Stromal cell of bone marrow (primary cell): Measurements from ENCODE around the gene CDC73.
"Not testable (repeated sequence)": the region's sequence is repeated elsewhere in the genome, so short reads cannot be mapped to it uniquely, and the experiment has no call there.

Source experiments
- DNase-seq: peaks from one replicate; pipeline ENCODE4 v3.0.0-alpha.2; 2012; ENCODE audit warnings: low read depth

CDC73 gene

DNA sequence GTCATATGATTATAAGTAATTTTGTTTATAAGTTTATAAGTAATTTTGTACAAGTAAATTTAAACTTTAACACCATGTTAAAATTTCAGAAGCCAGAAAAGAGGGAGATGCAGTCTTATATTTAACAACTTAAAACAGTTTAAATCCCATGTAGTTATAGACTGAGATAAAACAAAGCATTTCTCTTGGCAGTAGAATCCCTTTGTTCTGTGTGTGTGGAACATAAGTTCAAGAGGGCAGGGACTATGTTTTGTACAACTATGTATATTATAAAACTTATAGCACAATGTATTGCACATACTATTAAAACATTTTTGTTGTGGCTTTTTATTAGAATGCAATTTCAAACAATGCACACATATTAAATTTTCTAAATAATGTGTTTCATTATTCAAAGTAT lies 109.3 kb downstream of the CDC73 start:
- DNase-seq, result not testable (repeated sequence)

DNA sequence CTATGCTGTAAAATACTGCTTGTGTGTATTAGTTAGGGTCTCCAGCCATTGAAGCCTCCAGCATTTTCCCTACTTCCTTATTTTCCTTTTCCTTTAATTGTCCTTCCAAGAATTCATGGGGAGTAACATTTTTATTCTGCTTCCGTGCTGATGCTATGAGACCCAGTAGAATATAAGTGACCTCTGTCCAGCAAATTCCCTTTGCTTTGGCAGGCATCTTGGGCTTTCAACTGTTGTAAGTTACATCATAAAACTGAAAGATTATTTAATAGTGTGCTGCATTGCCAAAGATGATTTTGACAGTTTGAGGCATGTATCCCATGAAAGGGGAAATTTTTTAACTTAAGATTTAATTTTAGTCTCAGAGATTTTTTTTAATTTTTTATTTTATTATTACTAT lies 112.7 kb downstream of the CDC73 start:
- DNase-seq, result no peak

DNA sequence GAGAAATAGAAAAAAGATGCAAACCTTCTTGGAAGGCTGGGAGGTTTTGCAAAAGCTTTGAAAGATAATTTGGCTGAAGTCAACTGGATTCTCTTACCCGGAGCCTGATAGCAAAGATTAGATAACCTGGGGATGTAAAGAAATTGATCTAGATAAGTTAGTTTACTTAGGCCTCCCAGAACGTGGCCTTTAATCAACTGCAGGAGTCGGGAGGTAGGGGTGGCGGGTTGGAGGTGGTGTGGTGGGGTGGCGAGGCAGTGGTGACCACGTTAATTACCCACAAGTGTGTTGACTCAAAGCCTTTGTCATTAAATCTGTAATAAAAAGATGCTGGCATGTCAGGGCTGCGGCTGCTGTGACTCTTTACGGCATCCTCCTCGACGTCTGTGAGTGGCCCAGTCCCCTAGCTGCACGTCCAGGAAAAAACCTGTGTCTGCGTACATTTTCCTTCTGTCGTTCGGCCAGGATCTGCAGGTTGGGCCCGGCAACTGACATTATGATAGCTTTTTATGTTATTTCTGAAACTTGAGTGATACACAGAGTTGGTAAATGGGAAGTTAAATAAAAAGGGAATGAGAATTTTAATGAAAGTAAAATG lies 115.6 kb downstream of the CDC73 start:
- no peak for DNase-seq

DNA sequence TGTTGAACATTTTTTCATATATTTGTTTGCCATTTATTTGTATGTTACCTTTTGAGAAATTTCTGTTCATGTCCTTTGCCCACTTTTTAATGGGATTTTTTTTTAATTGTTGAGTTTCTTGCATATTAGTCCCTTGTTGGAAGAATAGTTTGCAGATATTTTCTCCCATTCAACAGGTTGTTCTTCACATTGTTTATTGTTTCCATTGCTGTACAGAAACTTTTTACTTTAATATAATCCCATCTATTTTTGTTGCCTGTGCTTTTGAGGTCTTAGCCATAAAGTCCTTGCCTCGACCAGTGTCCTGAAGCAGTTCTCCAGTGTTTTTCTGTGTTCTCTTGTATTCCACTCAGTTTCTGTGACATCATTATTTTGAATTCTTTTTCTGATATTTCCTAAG lies 118.8 kb downstream of the CDC73 start:
- DNase-seq, result no peak

DNA sequence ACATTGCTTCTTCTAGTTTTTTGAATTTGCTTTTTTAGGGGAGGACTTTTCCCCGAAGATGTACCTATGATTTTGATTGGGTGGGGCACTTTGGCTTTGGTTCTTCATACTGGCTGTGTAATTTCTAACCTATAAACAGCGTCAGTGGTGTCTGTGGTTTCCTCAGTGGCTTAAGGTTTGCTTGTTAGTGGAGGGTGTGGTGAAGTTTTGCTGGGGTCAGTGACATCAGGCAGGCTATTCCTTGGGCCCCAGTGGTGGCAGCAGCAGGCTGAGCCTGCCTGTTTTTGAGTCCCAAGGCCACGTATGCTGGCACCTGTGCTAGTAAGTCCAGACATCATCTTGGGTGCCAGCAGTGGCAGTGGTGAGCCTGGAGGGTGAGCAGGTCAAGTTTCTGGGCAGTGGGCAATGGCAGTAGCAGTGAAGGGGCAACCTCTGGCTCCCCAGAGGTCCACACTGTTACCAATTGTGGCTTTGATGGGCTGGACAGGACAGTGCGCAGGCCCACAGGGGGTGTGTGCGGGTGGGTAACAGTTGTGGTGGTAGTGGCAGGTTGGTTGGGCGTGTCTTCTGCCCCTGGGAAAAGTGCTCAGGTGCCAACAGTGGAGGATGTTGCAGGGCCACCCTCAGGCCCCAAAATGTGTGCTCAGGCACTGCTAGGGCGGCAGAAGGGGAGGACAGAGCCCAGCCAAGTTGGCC lies 119.4 kb downstream of the CDC73 start:
- no peak for DNase-seq

DNA sequence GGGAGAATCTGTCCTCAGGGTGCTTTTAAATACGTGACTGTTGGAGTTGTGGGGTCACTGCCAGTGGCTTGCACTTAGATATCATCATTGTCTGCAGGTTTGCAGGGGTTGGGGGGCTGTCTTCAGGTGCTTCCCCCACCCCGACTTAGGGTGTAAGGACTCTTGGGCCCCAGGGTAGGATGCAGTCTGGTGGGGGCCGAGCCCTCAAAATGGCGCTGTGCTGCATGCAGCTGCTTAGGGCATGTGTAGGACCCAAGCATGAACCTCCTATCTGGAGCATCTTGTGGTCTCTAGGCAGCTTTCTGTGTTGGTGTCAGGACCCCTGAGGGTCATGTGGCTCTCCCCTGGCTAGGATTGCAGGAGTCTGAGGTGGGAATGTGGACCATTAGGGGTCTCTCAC lies 120.2 kb downstream of the CDC73 start:
- no peak for DNase-seq

DNA sequence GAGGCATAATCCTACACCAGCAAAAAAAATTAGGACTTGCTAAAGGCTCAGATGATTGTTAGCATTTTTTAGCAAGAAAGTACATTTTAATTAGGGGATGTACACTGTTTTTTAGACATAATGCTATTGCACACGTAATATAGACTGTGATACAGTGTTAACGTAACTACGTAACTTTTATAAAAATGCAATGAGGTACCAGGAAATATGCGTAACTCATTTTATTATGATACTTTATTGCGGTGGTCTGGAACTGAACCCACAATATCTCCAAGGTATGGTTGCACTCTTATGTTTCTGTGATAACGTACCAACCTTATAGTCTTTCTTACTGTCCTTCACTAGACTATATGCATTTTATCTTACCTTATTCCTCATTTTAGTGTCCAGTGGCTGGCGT lies 127.4 kb downstream of the CDC73 start:
- DNase-seq, result no peak

DNA sequence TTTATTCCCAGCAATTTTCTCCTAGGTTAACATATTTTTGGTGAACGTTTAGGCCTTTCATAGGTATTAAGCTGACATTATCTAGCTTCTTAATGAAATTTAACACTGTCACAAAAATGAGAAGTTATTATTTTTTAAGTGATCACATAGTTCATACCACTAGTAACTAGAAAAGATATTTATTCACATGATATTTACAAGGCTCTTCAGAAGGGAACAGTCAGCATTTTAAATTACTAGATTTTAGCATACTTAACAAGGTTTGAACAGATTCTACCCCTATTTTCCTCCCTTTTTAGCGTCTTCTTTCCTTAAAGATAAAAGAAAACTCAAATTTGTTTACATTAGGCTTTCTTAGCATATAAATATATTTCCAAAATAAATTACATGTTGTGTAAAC lies 130.1 kb downstream of the CDC73 start:
- no peak for DNase-seq

DNA sequence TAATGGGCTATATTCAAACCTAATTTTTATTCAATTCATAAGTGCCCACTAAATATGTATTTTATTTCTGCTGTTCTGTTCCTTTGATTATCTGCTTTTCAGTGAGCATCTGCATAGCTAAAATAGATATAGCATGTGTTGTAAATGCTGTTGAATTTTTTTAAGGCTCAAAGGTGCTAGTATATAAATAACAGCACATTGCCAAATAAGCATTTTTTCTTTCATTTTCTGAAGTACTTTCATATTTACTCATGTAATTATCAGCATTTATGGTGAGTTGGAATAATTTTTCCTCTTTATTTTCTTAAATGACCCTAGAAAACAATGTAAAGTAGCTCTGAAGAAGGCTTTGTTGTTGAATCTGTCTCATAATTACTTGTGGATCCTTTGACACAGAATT lies 134.2 kb downstream of the CDC73 start:
- DNase-seq, result no peak

DNA sequence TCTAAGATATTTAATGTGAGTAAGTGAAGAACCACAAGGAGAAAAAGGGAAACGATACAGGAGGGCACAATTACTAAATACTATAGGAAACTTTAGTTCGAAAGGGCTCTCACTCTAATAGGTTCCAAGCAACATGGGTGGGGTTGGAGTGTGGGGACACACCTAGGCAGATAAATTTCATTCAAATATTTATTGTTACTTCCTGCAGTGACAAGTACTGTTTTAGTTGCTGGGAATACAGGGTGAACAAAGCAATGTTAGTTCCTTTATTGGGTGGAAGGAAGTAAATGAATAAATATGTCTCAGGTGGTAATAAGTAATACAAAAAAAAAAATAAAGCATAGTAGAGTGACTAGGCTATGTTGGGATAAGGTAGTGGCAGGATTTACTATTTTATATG lies 137.8 kb downstream of the CDC73 start:
- DNase-seq, result no peak

DNA sequence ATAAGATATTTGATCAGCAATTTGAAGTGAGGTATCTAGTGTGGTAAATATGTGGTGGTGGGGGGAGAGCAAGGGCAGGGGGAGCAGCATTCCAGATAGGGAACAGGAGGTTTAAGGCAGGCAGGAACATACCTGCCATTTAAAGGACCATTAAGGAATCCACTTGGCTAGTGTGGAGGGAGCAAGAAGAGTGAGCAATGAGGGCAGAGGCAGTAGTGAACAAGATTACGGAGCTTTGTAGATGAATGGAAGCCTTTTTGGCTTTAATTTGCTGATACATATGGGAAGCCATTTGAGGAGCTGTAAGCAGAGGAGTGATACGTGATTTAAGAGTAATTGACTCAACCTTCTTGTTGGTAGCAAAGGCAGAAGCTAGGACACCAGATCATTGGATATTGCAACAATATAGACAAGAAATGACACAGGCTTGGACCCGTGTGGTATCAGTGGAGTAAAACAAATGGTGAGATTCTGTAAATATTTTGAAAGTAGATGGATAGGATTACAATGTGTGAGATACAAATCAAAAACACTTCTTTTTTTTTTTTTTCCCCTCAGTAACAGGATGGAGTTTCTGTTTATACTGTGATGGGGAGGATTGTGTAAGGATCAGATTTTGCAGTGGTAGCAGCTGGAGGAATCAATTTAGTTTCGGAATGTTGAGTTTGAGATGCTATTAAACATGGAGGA lies 138.4 kb downstream of the CDC73 start:
- DNase-seq, result no peak

DNA sequence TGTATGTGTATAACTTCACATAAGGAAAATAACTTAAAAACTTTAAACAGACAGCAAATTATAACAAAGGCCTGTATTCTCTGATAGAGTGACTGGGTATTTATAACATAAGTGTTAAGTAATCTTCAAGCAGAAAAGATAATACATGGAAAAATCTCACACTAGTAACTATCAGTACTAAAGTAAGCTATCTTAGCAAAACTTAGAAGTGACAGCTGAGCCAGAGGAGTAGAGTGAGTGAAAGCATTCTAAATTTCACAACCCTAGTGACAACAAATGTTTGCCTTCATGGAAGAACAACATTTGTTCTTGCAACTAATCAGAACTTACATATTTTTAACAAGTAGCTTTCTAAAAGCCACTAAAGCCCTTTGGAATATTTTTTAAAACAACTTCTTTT lies 139.1 kb downstream of the CDC73 start:
- no peak for DNase-seq

DNA sequence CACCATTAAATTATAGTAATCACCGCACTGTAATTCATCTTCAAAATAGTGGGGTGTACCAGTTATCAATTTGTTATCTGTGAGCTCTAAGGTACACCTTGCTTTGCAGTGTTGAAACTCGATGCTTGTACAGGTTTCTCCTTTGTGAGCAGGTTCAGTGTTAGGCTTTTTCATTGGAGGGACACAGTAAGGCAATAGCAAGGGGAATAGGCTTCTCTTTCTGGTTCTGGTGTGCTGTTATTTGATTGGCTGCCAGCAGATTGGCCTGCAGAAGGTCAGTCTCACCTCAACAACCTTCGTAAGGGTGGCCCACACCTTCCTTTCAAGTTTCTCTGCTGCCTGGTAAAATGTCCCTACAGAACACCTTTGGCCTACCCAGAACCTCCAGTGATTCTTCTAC lies 140.8 kb downstream of the CDC73 start:
- no peak for DNase-seq

DNA sequence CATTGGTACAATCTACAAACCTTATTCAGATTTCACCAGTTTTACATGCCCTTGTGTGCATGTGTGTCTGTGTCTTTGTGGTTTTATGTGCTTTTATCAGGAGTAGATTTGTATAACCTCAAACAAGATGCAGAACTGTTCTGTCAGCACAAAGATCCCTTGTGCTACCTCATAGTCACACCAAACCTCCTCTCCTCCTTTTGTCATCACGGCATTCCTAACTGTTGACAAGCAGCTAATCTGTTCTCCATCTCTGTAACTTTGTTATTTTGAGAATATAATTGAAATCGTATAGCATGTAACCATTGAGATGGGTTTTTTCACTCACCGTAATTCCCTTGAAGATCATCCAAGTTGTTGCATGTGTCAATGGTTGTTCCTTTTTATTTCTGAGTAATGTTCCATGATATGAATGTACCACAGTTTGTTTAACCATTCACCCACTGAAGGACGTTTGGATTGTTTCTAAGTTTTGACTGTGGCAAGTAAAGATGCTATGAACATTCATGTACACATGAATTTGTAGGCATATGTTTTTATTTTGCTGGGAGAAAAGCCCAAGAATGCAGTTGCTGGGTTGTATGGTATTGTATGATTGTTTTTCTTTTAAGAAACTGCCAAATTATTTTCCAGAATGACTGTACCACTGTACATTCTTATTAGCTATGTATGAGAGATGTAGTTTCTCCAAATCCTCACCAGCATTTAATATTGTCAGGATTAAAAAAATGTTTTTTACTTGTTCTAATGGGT lies 142.7 kb downstream of the CDC73 start:
- no peak for DNase-seq

DNA sequence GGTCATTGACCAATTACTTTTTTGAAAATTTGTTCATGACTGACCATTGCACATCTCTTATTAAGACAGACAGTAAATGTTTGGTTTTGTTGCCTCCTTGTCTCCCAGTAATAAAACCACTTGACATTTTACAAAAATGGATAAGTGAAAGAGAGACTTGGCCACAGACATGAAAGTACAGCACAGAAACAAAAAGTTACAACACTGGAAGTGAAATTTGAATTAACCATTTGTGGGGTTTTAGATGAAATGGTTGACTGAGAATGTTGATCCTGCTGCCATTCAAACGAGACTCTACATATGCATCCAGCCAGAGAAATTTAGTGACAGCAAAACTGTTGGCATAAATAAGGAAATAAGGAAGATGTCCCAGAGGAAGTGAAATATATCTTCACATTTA lies 143.9 kb downstream of the CDC73 start:
- DNase-seq, result no peak

DNA sequence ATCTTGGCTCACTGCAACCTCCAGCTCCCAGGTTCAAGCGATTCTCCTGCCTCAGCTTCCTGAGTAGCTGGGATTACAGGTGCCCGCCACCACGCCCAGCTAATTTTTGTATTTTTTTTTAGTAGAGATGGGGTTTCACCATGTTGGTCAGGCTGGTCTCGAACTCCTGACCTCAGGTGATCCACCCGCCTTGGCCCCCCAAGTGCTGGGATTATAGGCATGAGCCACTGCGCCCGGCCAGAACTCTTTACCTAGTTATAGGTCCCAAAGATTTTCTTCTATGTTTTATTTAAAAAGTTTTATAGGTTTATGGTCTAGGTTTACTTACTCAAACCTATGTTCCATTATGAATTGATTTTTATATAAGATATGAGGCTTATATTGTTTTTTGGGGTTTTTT lies 145.0 kb downstream of the CDC73 start:
- DNase-seq, result not testable (repeated sequence)

DNA sequence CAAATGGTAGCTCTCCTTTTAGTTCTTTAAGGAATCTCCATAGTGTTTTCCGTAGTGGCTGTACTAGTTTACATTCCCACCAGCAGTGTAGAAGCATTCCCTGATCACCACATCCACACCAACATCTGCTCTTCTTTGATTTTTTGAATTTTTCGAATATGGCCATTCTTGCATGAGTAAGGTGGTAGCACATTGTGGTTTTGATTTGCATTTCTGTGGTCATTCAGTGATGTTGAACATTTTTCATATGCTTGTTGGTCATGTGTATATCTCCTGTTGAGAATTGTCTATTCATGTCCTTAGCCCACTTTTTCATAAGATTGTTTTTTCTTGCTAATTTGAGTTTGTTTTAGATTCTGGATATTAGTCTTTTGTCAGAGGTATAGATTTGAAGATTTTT lies 149.2 kb downstream of the CDC73 start:
- DNase-seq, result no peak

DNA sequence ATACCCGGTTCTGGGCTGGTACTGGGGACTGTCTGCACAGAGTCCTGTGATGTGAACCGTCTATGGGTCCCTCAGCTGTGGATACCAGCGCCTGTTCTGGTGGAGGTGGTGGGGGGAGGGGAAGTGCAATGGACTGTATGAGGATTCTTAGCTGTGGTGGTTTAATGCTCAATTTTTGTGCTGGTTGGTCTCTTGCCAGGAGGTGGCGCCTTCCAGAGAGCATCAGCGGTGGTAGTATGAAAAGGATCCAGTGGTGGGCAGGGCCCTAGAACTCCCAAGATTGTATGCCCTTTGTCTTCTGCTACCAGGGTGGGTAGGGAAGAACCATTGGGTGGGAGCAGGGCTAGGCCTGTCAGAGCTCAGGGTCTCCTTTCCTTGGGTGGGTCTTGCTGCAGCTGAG lies 153.9 kb downstream of the CDC73 start:
- DNase-seq, result no peak

DNA sequence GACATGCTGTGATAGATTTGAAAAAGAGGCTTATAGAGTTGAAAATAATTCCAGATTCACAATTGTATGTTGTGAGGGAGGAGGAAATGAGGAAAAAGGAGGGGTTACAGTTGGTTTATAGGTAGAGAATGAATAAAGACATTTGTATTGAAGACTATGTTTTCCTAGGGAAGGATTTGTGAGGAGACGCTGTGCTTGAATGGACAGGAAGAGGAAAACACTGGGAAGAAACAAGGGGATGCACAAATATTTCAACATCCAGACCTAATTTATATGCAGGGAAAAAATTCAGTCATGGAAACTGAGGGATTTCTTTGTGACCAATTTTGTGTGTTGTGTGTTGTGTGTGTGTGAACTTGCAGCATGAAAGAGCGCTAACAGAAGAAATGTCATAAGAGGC lies 157.1 kb downstream of the CDC73 start:
- DNase-seq, result no peak

DNA sequence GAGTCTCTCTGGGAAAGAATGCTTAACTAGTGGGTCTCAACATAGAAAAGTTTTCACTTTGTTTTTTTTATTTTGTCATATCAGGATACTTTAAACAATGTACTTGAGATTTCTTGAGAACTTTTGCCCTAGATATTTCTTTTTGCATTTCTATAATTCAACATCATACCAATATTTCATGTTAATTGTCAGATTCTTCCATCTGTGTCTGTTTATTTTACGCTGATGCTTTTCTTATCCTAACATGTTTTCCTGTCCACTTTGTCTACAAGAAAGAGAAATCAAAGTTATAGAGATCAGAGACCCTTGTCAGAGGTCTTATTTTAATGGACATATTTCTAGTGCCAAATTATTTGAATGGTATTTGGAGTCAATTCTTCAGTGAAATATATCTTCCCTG lies 160.1 kb downstream of the CDC73 start:
- no peak for DNase-seq

DNA sequence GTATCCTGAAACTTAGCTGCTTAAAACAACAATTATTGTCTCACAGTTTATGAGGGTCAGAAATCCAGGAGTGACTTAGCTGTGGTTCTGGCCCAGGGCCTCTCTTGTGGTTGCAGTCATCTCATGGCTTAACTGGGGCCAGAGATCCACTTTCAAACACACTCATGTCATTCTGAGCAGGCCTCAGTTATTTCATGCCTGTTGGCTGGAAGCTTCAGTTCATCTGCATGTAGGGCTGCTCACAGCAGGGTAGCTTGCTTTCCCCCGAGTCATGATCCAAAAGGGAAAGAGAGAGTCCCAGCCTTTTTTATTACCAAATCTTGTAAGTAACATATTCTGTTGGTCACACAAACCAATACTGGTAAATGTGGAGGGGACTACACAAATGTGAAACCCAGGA lies 161.2 kb downstream of the CDC73 start:
- DNase-seq, result peak; percentile 25

DNA sequence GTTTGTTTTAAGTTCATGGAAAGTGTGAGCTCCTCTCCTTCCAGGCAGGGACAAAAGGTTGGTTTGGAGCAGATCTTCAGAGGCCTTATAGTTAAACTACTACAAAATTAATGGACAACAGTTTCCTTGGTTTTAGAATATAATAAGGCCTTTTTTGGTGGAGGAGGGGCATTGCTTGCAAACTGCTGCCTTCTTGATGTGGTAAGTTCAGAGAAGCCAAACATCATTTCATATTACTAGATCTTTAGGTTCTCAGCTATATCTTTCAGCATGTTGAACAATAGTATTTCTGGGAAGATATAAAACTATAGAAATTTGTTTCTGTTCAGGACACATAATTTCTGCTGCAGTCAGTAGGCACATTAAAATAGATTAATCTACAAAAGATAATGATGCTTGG lies 162.4 kb downstream of the CDC73 start:
- no peak for DNase-seq

DNA sequence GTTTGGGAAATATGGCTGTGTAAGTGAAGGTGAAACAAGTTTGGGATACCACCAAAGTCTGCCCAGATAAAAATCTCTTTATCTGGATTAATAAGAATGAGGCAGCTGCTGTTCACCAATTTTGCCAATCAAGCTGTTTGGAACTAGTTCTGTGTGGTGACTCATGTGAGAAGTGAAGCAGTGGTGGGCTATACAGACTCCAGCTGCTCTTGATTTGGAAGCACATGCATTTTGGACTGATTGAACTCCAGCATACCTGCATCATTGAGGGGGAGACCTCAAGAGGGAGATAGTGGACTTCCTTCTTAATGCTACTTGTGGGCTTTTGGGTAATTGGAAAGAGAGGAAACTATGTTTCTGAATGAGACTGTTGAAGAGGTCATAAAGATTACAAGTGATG lies 163.8 kb downstream of the CDC73 start:
- DNase-seq, result no peak
